ENCODE measurements around the gene SAMHD1. TPM values are rescaled to one million over a fixed set of nuclear protein-coding genes. Genes with fewer than 3 reads are reported as not detected.
"Not testable (repeated sequence)": the region's sequence is repeated elsewhere in the genome, so short reads cannot be mapped to it uniquely, and the experiment has no call there.

The SAMHD1 gene
- polyA plus RNA-seq, 1 donor: 24.6 TPM

DNA sequence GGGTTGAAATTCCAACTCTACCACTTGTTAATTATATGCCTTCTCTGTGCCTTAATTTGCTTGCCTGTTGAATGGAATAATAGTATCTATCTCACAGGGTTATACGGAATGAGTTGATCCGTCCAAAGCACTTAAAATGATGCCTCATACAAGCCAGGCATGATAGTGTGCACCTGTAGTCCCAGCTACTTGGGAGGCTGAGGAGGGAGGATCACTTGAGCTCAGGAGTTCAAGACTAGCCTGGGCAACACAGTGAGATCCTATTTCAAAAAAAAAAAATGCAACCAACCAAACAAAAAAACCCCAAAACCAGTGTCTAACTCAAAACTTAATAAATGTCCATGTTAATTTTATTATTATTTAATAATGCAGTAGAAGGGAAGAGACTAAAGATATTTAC, 35.3 kb downstream of the SAMHD1 start:
- no peak for DNase-seq (ENCODE audit: low read depth)

DNA sequence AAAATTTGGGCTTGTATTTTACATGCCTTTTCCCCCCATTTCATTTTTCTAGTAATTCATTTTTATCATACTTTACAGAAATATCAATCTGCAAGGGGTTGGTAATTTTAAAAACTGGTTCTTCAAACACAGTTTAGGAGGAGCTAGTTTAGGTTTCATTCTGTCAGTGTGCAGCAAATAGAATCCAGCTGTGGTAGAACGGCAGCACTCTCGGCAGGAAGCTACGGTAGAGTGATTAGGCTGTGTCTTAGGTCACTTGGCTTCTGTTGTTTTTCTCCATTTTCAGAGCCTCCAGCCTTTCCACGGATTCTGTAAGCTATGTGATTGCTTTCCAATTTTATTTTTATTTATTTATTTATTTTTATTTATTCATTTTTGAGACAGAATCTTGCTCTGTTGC, 42.9 kb downstream of the SAMHD1 start:
- no peak for DNase-seq (ENCODE audit: low read depth)

DNA sequence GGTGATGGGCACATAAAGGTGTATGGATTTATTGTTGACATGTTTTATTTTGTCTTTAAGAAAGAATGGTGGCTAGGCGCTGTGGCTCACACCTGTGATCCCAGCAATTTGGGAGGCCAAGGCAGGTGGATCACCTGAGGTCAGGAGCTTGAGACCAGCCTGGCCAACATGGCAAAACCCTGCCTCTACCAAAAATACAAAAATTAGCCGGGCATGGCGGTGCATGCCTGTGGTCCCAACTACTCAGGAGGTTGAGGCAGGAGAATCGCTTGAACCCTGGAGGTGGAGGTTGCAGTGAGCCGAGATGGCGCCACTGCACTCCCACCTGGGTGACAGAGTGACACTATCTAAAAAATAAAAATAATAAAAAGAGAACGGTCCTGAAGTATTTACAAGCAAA, 45.4 kb downstream of the SAMHD1 start:
- not testable (repeated sequence) for DNase-seq (ENCODE audit: low read depth)

DNA sequence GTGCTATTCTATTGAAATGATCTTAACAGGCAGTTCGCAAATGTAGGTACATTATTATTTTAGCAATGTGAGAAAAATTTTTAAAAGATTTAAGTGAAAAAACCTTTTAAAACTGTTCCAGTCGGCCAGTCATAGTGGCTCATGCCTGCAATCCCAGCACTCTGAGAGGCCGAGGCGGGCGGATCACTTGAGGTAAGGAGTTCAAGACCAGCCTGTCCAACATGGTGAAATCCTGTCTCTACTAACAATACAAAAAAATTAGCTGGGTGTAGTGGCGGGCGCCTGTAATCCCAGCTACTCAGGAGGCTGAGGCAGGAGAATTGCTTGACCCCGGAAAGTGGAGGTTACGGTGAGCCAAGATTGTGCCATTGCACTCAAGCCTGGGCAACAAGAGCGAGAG, 45.9 kb downstream of the SAMHD1 start:
- not testable (repeated sequence) for DNase-seq (ENCODE audit: low read depth)

DNA sequence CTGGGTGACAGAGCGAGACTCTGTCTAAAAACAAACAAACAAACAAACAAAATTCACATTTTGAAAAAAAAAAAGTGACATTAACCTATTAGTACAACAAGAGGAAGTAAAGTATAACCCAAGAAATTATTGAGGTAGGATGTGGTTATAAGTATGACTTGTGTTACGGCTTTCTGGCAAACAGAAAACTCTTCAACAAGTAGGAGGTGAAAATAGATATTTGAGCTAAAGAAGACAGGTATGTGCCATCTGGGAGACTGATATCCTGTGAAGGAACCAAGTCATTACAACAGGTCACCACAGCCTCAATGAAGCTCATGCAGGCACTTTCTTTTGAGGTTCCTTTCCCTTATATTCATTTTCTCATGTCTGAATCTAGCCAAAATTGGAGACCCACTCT, 46.8 kb downstream of the SAMHD1 start:
- no peak for DNase-seq (ENCODE audit: low read depth)

DNA sequence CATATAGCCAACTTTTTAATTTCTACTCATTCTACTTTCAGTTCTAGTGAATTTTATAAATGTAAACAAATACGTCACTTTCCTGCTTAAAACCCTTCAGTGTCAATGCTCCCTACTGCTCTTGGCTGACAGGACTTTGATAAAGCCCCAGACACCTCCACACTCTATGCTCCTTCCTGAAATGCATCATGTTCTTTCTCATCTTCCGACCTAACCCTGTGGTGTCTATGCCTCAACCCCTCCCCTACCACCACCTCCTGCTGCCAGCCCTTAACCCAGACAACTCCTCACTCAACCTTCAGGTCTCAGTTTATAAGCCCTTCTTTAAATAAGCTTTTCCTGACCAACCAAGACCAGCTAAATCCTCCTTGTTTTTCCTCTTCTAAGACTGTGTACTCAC, 56.5 kb downstream of the SAMHD1 start:
- DNase-seq (ENCODE audit: low read depth): no peak

DNA sequence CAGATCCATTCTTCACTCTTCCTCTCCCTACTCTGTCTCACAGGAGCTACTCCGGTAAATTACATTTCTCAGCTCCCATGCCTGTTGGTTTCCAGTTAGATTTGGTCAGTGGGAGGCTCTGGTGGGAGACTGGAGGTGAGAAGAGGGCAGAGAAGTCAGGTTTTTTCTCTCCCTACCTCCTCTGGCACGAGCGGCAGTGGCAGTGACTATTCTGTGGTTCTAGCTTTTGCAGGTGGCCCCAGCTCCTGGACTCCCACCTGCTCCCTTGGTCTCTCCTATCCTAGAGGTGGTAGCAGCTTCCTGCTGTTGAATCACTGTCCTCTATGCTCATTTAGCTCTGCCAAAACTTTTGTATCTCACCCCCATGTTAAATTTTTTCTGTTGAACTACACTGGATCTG, 57.7 kb downstream of the SAMHD1 start:
- no peak for DNase-seq (ENCODE audit: low read depth)

DNA sequence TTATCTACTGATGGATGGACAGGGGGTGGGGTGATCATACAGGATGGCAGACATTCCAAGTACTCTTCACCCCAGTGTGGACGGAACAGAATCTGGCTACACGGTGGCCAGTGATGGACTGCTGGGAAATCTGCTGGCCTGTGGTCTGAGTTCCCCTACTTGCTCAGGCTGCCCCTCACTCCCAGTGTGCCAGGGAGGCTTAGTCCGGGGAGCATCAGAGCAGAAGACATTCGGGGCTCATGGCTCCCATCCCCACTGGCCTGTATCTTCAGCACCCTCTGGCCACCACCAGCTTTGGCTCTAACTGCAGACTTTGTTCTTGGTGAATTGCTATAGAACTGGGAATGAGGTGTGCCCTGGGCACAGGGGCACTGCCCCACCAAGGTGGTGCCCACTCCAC, 60.3 kb downstream of the SAMHD1 start:
- no peak for DNase-seq (ENCODE audit: low read depth)

DNA sequence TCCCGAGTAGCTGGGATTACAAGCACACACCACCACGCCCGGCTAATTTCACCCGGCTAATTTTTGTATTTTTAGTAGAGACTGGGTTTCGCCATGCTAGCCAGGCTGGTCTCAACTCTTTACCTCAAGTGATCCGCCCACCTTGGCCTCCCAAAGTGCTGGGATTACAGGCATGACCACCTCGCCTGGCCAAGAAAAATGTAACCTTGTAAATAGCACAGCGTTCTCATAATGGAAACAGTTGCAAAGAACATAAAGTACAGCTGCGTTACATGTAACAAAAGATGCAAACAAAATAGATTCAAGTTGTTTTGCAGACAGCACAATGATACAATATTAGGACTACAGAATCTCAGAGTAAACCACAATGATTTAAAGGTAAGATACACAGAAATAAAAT, 60.9 kb downstream of the SAMHD1 start:
- no peak for DNase-seq (ENCODE audit: low read depth)

DNA sequence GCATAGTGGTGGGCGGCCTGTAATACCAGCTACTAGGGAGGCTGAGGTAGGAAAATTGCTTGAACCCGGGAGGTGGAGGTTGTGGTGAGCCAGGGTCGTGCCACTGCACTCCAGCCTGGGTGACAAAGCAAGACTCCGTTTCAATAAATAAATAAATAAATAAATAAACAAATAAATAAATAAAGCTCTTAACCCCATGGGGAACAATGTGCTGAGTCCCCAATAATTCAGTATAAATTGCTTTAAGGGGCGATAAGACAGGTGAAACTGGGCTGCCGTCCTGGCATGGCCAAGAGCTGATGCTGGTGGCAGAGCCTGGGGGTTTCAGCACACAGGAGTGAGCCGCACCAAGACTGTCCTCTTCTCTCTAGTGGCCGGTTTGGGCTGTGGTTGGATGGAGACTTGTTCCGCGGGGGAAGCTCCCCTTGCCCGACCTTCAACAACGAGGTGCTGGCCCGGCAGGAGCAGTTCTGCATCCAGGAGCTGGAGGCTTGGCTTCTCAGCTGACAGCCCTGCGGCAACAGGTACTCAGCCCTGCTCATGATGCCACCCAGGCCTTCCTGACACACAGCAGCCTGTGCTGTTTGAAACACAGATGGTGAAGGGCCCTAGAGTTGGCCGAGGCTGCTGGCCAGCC, 62.5 kb downstream of the SAMHD1 start:
- DNase-seq (ENCODE audit: low read depth): no peak

DNA sequence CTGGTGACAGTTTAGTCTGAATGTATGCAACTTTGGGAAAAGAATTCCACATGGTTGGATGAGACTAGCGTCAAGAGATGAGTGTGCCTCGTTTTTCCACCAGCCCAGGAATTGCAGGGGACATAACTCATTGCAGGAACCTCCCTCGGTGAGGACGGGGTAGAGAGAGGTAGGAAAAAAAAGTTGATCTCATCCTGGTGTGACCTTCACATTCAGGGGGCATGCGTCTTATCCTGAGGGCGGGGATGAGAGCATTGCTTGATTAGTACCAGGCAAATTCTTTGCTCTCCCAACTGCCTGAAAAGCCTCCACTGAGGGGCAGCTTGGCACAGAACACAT, 63.8 kb downstream of the SAMHD1 start:
- DNase-seq (ENCODE audit: low read depth): no peak

DNA sequence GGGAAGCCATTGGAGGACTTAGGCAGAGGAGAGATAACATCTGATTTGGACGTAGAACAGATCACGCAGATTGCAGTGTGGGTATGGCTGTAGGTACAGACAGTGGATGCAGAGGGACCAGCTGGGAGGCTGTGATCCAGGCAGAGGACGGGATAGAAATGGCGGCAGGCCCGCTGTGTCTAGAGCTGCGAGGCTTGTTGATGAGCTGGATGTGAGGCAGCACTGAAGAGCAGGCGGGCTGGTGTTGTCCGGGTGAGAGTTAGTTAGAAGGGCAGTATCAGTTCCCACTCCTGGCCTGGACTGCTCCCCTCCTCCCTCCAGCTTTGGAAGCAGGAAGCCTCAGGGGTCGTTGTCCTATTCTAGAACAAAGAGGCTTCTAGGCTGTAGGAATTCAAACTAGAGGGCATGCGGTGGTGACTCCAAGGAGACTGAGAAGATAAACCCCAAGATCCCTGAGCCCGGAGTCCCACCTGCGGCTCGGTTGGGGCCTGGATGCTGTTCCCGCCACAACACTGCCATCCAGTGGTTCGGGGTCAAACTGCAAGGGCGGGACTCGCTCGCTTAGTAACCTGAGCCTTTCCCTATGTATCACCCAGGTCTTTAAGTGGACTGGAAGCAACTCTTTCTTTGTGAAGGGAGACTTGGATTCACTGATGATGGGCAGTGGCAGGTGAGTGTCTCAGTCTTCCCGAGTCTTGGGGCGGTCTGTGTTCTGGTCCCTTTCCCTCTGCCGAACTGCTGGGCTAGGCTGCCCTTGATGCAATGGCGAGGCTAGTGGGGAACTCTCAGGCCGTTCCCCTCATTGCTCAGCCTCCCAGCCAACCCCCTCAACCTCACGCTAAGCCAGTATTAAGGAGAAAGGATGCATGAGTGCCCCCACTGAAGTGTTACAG, 64.4 kb downstream of the SAMHD1 start:
- no peak for DNase-seq (ENCODE audit: low read depth)

DNA sequence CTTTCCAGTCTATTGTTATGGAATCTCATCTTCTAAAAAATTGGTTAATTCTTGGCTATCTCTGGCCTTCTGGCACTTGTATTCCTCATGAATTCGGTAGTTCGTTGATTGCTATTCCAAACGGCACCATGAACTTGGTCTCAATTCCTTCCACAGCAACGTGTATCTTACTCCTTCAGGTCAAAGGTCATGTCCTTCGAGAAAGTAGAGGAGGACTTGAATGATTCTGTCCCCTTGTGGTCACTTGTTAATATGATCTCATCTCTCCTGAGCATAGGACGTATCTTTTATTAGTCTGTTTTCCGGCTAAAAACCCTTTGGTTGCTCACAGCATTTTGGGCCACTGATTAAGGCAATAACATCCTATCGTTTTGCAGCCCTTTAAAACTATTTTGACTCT, 66.2 kb downstream of the SAMHD1 start:
- DNase-seq (ENCODE audit: low read depth): no peak

DNA sequence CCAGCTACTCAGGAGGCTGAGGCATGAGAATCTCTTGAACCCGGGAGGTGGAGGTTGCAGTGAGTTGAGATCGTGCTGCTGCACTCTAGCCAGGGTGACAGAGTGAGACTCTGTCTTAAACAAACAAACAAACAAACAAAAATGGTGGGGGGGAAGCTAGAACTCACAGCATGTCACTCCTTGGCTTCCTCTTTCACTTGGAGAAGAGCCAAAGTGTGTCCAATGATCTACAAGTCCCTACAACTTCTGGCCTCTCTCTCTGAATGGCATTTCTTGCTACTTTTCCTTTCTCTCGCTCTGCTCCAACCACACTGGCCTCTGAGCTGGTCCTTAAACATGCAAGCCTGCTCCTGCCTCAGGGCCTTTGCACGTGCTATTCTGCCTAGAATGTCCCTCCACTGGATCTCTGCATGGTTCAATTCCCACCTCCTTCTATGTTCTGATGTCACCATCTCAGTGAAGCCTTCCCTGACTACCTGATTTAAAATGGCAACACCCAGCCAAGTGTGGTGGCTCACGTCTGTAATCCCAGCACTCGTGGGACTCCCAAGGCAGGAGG, 67.5 kb downstream of the SAMHD1 start:
- no peak for DNase-seq (ENCODE audit: low read depth)

DNA sequence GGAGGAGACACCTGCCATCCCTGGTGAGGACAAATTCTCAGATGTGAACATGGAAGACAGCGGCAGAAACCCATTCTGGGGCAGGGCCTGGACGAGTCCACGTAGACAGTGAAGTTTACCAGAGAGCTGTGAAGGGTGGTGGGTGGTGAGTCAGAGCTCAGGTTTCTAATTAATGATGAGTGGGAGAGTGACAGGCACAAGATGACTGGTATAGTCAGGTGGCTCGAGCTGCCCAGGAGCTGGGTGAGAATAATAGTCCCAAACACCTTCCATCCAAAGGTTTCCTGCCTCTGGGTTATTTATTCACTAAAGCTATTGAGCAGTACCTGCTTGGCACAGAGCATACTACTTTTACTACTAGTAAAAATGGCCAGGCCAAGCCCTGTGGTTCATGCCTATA, 69.6 kb downstream of the SAMHD1 start:
- no peak for DNase-seq (ENCODE audit: low read depth)

DNA sequence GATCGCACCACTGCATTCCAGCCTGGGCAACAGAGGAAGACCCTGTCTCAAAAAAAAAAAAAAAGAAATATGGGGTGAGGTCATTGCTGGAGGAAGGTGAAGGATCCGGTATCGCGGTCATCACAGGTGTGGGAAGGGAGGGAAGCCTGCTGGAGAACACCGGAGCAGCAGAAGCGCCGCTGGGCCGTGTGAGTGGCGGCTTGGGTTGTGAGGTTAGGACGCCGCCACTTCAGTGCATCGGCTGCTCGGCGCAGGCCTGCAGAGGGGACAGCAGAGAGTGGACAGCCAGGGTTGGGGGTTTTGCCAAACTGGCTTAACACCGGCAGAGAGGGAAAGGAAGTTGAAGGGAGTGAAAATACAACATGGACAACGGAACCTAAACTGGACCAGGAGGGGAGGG, 70.2 kb downstream of the SAMHD1 start:
- DNase-seq (ENCODE audit: low read depth): no peak

DNA sequence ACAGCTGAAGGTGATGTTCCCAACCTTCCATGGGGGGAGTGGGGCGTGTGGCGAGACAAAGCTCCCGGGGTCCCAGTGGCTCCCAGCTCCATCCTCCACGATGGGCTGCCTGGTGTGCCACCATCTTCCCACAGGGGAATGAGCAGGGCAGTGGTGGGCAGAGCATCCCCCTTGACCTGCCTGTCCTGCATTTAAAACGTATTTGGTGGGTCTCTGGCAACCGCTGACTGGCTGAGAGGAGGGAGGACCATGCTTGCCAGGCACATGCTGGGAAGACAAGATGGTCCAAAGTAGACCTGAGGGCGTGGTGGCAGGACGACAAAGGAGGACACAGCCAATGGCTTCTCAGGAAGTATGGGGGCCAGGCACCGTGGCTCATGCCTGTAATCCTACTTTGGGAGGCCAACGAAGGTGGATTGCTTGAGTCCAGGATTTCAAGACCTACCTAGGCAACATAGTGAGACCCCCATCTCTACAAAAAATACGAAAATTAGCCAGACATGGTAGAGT, 70.7 kb downstream of the SAMHD1 start:
- DNase-seq (ENCODE audit: low read depth): no peak

DNA sequence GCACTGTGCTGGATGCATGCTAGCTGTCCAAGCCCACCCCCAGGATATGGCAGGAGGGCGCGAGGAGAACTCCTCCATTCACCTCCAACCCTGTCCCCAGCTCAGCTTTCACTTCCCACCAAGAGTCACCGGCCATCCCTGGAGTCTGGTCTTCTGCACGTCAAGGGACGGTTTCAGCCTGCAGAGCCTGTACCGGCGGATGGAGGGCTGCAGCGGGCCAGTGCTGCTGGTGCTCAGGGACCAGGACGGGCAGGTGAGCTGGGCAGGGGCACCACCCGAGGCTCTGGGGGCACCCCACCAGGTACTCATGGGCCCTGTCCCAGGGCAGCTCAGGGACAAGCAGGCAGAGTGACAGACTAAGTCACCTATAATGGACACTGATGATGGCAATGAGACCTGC, 72.6 kb downstream of the SAMHD1 start:
- DNase-seq (ENCODE audit: low read depth): no peak

DNA sequence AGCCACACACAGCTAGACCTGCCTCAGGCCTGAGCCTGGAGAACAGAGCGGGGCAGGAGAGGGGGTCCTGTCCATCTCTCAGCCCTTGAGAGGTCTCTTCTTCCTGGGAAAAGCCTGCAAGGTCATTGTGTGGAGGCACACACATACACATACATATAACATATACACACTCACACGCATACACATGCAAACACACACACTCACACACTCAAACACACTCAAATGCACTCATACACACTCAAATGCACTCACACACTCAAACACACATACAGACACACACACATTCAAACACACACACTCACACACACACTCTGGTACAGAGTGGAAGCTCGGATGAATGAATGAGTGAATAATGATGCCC, 75.1 kb downstream of the SAMHD1 start:
- DNase-seq (ENCODE audit: low read depth): no peak

DNA sequence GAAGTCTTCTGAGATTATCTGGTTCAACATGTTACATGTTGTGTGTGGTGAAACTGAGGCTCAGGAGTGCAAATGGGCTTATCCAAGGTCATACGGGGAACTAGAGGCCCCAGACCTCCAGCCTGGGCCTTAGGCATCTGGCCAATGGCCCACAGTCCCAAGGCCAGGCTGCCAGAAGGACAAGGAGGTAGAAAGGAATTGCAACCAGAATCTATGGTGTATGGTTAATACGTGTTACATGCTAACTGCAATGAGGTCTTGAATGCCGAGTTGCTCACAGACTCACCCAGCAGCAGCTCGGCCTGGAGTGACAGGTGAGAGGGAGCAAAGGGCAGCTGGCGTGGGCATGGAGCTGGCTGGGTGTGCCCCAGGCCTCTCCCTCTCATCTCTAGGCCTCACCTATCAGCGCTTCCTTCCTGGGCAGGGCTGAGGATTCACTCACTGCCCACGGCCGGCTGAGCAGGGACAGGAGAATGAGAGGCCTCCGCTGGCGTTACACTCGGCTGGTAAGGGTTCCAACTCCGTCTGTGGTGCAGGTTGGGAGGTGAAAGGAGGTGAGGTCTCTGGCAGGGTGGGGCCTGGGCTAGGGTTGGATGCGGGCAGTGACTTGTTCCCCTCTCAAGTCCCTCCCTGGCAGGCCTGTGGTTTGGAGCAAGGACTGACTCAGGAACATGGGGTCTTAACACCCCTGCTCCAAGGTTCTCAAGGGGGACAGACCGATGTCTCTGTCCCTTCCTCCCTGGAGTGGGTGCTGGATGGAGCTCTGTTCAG, 75.6 kb downstream of the SAMHD1 start, which contains the start of gene TLDC2:
TSS of gene TLDC2 (plus strand) at position 437 of the 771 bp plus-strand sequence. CDS start at position 474, 37 bp downstream.
- DNase-seq (ENCODE audit: low read depth): no peak

DNA sequence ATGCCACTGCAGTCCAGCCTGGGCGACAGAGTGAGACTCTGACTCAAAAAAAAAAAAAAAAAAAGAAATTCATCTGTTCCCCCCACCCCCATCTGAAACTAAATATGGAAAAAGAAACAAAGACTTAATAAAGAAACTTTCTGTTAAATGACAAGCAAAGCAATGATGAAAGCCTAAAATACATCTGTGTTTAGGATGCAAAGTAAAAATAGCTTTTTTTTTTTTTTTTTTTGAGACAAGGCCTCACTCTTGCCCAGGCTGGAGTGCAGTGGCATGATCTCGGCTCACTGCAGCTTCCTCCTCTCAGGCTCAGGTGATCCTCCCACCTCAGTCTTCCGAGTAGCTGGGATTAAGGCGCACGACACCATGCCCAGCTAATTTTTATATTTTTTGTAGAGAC, 76.4 kb downstream of the SAMHD1 start:
- DNase-seq (ENCODE audit: low read depth): not testable (repeated sequence)
